Endothelial cell of umbilical vein (primary cell): ENCODE measurements around the gene CTDSPL.

ENCODE experiments used
- EZH2 ChIP-seq: IDR thresholded peaks from 2 replicates; pipeline ENCODE4 v1.6.1; 2012; ENCODE audit warnings: borderline replicate concordance, low read depth, mild to moderate bottlenecking, moderate library complexity, low read length, inconsistent platforms; ENCODE audit not compliant: severe bottlenecking
- FOS ChIP-seq: IDR thresholded peaks from 2 replicates; pipeline ENCODE4 v1.6.1; 2011; ENCODE audit warnings: mild to moderate bottlenecking, low read length, moderate library complexity, borderline replicate concordance; ENCODE audit not compliant: insufficient read depth
- GATA2 ChIP-seq: IDR thresholded peaks from 2 replicates; pipeline ENCODE4 v1.7.0; 2011; ENCODE audit warnings: low read depth, mild to moderate bottlenecking, moderate library complexity, mixed read lengths, low read length; ENCODE audit not compliant: insufficient read length, insufficient read depth
- JUN ChIP-seq: IDR thresholded peaks from 2 replicates; pipeline ENCODE4 v1.6.1; 2011; ENCODE audit warnings: borderline replicate concordance, low read depth; ENCODE audit not compliant: insufficient read length, insufficient read depth
- MYC ChIP-seq: IDR thresholded peaks from one replicate; pipeline ENCODE4 v1.6.1; 2011; ENCODE audit warnings: mild to moderate bottlenecking, low read depth, low read length
- POLR2A ChIP-seq: IDR thresholded peaks from 2 replicates; pipeline ENCODE4 v1.6.1; 2012; ENCODE audit warnings: low read depth, mild to moderate bottlenecking, control low read depth, low read length
- POLR2AphosphoS5 ChIP-seq: IDR thresholded peaks from 2 replicates; pipeline ENCODE4 v1.6.1; 2012; ENCODE audit warnings: low read depth, mild to moderate bottlenecking, control low read depth, low read length, moderate library complexity; ENCODE audit not compliant: insufficient read depth
- TF ChIP-seq, protein P1 (sequence below), 2 donors: IDR thresholded peaks; 1 replicate in 1 of 2; 2 replicates in 1 of 2; pipeline ENCODE4 v1.5.1; 2011; ENCODE audit warnings: low read length in 2 of 2, mild to moderate bottlenecking in 2 of 2, moderate library complexity in 2 of 2, control low read depth in 1 of 2, inconsistent platforms in 1 of 2, low read depth in 1 of 2; ENCODE audit not compliant: insufficient read depth in 1 of 2; ENCODE audit errors: extremely low read depth in 1 of 2
- TF ChIP-seq, protein P2 (sequence below): IDR thresholded peaks from 2 replicates; pipeline ENCODE4 v1.6.1; 2011; ENCODE audit not compliant: insufficient read depth, insufficient read length

DNA sequence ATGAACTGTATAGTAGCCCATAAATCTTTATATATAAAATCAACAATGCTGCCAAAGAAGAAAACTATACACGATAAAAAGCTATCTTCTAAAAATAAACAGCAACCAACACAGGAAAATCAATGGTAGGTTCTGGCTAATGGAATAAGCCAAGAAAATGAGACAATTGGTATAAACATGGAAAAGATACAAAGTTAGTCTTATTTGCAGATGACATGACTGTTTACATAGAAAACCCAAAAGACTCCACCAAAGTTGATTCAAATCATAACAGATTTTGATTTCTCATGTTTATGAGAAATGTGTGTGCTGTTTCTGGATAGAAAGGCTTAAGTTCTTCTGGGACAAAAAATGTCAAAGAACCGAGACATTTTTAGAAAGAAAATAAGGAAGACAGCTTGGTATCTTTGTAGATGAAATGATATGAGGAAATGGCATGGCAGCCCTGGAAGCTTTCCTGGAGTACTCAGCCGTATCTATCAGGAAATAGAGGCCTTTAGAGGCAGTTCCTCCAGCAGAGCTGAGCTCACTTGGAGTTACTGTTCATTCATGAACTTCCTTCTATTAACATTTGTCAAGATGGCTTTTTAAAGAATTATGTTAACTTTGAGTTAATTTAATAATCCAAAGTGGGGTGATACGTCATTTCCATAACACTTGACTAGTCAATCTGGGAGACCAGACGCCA is 92.2 kb downstream of the CTDSPL start:
- TF ChIP-seq, protein P1, sequence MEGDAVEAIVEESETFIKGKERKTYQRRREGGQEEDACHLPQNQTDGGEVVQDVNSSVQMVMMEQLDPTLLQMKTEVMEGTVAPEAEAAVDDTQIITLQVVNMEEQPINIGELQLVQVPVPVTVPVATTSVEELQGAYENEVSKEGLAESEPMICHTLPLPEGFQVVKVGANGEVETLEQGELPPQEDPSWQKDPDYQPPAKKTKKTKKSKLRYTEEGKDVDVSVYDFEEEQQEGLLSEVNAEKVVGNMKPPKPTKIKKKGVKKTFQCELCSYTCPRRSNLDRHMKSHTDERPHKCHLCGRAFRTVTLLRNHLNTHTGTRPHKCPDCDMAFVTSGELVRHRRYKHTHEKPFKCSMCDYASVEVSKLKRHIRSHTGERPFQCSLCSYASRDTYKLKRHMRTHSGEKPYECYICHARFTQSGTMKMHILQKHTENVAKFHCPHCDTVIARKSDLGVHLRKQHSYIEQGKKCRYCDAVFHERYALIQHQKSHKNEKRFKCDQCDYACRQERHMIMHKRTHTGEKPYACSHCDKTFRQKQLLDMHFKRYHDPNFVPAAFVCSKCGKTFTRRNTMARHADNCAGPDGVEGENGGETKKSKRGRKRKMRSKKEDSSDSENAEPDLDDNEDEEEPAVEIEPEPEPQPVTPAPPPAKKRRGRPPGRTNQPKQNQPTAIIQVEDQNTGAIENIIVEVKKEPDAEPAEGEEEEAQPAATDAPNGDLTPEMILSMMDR (IDR thresholded peaks at IDR 0.05; ENCODE audit: extremely low read depth in 1 of 2, insufficient read depth in 1 of 2, low read depth in 1 of 2, low read length in 2 of 2): no peak
- TF ChIP-seq, protein P2, sequence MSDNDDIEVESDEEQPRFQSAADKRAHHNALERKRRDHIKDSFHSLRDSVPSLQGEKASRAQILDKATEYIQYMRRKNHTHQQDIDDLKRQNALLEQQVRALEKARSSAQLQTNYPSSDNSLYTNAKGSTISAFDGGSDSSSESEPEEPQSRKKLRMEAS: no peak
- TF ChIP-seq POLR2A (no peak), POLR2AphosphoS5 (no peak), EZH2 (no peak), MYC (no peak), GATA2 (no peak), JUN (no peak), FOS (no peak)
